GM18858 (cell line): ENCODE results near the gene TTC29.
A peak's percentile ranks its signal among the peaks of the same experiment; 100 is the strongest.

Source experiments
- ATAC-seq: cut with Tn5 transposase; IDR thresholded peaks from one replicate; pipeline ENCODE4 v1.9.1; 2021; ENCODE audit not compliant: unreplicated experiment

TTC29 gene, protein sequence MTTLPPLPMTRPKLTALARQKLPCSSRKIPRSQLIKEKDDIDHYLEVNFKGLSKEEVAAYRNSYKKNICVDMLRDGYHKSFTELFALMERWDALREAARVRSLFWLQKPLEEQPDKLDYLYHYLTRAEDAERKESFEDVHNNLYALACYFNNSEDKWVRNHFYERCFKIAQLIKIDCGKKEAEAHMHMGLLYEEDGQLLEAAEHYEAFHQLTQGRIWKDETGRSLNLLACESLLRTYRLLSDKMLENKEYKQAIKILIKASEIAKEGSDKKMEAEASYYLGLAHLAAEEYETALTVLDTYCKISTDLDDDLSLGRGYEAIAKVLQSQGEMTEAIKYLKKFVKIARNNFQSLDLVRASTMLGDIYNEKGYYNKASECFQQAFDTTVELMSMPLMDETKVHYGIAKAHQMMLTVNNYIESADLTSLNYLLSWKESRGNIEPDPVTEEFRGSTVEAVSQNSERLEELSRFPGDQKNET

DNA sequence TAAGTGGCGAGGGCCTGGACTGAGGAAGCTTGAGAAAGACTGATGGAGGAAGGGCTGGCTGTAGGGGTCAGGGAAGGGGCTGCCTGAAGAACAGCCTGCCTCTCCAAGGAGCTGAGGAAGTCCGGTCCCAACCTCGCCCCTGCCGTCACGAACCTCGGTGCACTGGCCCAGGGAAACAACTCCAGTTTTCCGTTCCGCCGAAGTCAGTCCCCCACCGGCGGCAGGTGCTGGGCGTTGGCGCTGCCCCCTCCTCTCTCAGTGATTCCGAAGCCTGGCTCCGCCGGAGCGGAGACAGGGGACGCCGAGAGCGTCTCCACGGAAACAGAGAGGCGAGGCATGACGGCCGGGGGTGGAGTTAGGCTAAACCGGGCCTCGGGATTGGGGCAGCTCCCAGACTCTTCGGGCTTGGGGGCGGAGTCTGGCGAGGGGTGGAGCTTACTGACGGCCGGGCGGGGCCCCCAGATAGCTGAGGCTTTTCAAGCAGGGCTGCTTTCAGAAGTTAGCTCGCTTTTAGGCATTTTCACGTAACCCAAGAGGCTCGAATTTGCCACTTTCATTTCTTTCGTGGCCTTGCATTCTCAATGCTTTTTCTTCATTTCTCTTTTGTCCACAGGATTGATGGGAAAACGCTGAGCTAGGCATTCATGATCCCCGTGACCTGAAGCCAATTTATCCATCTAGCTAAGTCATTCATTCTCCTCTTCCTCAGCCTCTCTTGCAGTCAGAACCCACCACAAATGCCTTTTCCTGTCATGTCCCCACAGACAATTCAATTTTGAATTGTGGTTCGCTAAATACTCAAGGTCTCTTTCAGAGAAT, at the start of gene TTC29:
Gene TTC29, minus strand, starts transcription at position 309 of the 819 bp plus-strand sequence. CDS start 5,969 bp downstream, outside the sequence.
- peak; percentile 99 for ATAC-seq

DNA sequence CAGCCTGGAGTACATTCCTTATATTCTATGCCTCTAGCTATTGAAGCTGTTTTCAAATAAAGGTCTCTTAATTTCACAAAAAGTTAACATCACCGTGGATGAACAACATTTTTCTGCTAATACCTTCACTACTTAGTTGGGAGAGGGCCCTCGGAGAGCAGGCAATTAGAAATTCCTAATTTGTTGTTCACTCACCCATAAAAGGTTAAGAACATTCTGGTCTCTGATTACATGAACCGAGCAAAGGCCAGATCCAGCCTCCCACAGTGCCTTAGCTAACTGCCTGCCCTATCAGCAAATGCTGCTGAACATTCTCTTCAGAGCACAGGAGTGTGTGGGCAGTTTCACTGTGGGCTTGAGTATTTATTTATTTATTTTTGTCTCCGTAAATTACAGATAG, 36.0 kb upstream of the TTC29 start:
- ATAC-seq = no peak

DNA sequence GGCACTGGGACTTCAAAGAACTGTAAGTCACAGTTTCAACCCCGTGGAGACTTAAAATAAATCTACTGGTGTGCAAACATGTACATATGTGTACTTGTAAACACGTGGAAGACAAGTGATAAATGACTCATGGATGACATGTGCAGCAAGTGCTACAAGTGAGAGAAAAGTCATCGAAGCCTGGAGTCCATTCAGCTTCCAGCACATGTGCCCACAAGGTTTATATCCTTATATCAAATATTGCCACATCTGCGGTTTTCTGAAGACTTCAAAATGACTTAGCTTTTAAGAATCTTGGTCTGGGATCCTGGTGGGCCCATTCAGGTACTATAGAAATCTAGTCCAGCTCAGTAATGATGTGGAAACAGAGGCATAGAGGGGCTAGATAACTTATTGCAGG, 33.0 kb upstream of the TTC29 start:
- ATAC-seq = no peak

DNA sequence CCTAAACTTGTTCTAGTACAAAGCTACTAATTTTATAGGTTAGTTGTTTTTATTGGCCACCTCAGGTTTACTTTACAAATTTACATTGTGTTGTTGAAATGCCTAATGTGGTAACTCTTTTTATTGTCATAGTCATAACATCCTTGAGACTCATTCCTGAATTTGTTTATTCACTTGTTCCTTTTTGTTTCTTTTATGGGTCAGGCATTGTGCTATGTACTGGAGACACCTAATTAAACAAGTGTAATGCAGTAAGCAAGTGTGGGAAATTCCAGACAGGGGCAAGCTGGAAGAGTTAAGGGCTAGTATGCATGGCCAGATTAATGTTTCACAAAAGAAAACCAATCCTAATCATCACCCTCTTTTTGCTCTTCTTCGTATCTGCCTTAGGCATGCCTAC, 30.5 kb upstream of the TTC29 start:
- no peak for ATAC-seq

DNA sequence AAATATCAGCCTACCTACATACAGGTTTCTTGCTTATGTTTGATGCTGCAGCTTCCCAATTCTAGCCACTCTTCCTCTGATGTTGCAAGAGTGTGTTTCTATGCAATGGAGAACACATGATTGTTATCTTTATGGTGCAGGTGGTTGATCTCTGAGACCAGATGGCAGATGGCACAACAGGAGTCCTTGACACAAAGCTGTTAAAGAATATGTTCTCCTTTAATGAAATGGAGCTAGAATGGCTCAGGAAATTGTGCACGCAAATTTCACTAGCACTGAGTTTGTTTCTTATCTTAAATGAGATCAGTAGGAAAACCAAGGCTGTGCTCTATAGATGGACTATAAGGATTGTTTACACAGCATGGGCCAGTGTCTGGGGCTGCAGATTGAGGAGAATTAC, 29.9 kb upstream of the TTC29 start:
- no peak for ATAC-seq

DNA sequence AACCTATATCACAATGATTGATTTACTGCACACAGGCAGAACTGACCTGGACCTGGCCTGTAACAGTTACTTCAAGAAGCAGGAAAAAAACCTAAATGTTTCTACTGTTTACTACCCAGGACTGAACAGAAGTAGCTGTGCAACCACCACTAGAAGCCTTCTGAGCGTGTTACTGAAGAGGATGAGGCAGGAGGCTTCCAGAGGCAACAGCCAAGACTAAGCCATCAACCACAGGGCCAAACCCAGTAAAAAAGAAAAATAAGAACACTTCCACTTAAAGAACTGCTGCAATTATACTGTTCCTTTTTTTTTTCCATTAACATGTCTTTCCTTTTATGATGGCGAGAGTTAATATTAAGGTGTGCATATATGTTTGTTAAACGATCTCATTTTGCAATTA, 29.4 kb upstream of the TTC29 start:
- ATAC-seq = no peak

DNA sequence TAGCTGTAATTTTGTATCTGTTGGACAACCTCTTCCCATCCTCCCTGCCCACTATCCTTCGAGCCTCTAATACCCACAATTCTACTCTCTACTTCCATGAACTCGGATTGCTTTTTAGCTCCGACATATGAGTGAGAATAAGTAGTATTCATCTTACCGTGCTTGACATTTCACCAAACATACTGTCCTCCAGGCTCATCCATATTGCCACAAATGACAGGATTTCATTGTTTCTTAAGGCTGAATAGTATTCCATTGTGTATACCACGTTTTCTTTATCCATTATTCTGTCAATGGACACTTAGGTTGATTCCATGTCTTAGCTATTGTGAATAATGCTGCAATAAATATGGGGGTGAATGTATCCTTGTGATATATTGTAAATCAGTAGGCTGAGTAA, 26.4 kb upstream of the TTC29 start:
- ATAC-seq = no peak

DNA sequence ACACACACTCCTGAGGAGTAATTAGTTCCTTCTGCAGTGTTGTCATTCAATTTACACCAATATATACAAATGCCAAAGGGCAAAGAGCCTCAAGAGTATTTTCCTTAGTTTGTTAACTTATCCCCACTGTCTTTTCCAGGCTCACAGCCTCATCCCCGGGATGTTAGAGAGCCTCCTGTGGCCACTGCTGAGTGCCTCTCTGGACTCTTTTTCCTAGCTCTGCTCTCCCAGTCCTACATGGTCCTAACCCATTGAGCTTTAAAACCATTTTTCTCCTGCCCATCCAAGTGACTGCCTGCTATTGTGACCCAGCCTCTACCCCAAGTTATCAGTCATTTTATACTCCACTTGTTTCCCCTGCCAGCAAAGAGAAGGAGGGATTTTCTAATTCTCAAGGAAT, 23.5 kb upstream of the TTC29 start:
- ATAC-seq = no peak

DNA sequence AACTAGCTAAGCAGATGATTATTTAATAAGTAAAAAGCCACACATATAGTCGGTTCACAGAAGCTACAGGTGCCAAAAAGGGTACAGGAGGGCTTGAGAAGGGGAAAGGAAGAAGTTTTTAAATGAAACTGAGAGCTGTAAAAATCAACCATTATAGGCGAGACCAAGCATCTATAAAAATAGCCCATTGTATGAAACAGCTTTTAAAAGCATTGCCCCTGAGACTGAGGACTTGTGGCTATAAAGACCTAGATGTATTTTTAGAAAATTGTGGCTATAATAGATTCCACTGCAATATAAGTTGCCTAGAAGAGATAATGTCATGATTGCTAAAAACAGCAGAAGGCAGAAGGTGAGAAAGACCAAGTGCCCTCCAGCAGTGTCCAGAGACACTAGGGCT, 15.0 kb upstream of the TTC29 start:
- ATAC-seq = no peak

DNA sequence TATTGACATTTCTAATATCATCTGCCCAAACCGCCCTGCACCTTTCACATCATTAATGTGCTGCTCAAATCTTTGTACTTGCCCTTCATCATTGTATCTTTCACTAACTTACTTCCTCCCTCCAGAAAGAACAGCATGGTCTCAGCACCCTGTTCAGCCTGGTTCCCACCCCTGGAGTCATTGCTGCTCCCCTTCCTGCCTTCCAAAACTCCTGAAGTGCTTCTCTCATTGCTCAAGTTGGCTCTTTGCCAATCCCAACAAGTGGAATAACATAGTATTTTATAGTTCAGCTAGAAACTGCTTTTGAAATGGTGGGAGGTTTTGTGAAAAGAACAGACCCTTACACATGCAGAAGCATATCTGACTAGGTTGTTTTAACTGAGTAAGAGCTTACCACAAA, 14.0 kb upstream of the TTC29 start:
- no peak for ATAC-seq

DNA sequence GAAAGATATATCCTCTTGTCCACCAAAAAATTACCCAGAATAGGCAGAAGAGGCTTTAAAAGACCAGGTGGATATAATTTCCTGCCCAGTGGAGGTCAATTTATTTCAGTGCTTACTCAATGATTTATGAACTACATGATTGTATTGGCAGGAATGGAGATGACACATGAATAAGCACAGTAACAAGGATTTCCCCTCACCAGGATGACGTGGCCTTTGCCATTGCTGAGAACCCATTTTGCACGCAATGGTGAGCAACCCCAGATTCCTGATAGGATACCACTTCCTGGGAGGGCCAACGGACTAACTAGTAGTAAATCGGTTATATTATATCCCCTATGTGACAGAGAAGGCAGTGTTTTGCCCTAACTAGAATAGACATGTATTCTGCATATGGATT, 11.6 kb upstream of the TTC29 start:
- no peak for ATAC-seq

DNA sequence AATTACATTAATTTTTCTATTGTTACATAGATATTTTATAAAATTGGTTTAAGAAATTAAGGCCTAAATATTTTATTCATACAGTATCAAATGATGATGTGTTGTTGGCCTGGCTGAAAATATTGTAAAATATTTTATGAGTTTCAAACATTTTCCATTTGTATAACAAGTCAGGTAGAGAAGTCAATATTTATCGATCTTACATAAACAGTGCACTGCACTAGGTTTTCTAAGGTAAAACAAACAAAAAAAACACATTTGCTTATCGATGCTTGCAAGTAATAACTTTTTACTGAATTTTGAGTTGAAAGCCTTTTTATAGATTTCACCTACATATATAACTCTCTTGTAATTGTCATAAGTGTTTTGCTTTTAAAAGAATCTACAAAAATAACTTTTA, 7.2 kb upstream of the TTC29 start:
- no peak for ATAC-seq

DNA sequence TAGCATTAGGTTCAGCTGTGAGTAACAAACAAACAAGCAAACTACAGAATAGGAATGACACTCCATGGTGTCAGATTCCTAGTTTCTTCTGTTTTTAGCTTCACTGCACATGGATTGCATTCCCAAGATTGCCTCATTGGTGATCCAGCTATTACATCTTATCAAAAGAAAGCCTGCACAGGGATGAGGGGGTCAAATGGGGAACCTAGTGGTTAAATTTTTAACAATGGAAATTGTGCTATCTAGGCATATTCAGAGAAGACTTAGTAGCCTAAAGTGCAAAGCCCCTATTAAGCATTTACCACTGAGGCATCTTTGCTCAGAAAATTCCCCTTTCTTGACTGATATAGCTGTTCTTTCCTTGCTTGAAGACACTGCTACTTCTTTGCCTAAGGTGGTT, 3.9 kb upstream of the TTC29 start:
- no peak for ATAC-seq

DNA sequence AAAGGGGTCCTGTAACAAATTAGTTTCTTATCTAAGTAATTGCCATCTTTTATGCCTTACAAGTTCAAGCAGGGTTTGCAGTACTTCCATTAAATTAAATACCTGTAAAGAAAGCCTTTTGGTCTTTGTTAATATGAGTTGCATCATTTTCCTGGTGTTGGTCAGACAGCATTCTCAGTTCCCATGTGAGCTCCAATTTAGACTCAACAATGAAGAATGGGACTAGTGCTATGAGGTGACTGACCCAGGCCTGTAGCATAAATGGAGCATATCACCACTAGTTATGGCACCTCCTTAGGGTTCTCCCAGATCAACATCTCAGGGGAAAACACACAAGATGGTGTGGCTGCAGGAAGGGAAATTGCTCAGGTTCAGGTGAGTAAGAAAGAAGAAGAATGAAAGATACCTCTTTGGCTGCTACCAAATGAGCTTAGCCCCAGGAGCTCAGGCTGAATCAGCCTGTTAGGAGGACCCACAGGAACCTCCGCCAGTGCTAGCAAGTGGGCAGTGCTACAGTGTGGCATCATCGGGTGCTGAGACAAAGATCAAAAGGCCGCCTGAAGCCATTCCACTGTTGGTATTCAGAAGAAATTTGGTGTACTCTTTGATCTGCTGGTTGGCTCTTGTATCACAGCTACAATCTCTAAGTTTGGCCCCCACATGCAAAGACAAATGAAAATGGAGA, 1.8 kb downstream of the TTC29 start:
- ATAC-seq = no peak

DNA sequence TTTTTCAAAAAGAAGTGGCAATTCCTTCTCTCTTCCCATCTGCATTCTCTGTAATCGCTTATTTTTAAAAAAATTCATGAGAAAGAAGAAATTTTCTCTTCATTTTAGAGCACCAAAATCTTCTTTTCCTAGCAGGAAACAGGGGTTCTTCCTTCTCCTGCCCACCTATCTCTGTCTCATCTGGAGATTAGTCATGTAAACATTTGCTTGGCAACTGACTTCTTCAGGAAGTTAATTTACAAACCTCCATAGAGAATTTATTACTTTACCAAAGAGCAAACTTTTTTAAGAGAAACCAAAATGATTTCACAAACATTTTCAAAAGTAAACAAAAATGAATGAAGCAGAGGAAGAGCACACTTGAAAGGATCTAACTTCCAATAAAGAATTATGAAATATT, 13.5 kb downstream of the TTC29 start:
- ATAC-seq = no peak

DNA sequence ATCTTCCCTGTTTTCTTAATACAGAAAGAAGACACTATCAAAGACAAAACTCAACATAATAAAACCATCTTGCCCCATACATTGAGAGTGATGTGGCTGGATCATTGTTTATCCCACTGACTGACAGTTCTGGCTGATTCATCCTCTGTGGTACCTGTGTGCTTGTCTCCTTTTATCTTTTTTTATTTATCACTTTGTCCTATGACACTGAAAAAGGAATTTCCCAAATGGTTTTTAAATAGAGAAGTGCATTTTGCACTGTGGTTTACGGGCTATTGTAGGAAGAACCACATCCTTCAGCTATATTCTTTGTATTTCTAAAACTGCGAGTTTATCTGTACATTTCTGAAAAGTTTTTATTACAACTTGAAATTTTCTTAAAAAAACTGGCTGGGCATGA, 15.0 kb downstream of the TTC29 start:
- ATAC-seq = no peak

DNA sequence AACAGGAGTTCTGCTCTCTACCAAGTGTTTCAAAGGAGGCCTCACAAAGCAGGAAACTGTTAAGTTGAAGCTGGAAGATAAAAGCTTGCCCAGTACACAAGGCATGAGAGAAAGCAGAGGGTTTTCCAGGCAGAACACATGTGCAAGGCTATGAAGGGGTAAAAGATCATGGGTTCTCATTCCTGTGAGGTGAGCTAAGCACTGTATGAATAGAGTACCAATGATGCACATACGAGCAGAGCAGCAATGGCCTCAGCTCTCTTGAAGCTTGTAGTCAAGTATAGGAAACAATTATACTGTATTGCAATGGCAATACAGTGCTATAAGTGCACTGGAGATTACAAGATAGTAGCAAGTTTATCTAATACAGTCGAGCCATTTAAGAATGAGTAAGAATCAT, 18.0 kb downstream of the TTC29 start:
- ATAC-seq = no peak

DNA sequence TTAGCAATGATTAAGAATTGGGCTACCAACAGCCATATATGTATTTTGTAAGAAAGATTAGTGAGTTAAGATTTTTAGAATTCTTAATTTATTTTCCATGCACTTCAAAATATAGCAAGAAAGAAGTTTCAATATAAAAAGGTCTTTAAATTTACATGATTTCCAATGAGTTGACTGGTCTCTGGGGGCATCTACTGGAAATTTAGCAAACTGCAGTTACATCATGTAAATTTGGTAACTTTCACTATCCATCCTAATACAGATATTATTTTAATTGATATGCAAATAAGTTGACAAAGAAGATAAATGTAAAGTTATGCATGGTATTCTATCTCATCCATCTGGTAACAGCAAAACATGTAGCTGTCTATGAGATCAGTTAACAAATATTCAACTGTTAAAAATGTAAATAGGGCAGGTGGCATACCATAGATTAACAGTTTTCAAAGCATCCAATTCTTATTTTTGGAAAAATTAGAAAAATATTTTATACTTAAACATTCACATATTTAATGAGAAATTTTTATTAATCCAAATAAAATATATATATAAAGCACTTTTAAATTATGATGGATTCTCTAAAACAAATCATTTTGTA, 29.1 kb downstream of the TTC29 start:
- no peak for ATAC-seq

DNA sequence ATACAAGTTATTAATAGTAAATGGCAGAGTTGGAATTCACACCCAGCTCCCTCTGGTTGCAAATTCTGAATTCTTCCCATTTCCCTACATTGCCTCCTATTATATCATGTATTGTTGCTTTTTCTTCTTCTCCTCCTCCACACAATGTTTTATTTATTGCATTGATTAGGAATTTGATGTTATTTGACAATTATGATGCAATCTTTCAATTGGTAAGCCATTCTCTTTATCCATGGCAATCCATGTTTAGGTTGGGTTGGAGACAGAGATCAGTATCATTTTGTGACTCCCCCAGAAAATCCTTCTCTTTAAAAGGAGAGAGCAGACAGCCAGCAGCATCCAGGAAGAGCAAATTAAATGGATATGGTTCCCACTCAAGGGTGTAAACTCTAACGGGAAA, 30.5 kb downstream of the TTC29 start:
- no peak for ATAC-seq

DNA sequence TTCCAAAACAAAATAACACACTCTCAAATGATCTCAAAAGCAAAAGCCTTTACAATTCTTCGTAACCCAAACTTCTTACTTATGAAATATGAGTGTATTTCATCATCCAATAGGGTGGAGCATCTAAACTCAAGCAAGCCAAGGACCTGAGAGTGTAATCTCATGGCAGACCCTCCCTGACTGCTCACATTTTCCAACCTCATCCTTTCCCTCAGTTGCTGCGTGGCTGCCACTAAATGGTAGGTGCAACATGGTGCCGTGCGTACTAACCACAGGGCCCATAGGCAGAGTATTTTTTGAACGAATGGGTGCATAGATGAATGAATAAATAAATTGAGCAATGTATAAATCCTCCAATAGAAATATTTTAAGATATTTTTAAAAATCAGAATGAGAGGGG, 45.4 kb downstream of the TTC29 start:
- no peak for ATAC-seq

DNA sequence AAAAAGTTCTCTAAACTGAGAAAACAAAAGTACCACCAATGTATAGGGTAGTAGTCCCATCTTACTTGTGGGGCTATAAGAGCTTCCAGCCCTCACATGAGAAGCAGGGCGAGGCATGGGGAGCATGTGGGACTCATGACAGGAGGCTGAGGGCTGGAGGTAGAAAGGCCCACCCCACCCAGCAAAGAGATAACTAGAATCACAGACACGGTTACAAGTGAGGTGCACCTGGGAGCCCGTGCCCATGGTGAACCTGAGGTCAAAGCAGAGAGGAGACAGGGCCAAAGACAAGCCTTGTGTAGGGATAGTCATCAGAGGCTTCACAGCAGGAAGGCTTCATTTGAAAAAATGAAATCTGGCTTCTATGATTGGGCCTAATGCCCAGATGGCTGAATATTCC, 55.4 kb downstream of the TTC29 start:
- ATAC-seq = no peak
